Measurements from ENCODE around the gene ME2.
"Not testable (repeated sequence)": the region's sequence is repeated elsewhere in the genome, so short reads cannot be mapped to it uniquely, and the experiment has no call there.

Gene ME2

DNA sequence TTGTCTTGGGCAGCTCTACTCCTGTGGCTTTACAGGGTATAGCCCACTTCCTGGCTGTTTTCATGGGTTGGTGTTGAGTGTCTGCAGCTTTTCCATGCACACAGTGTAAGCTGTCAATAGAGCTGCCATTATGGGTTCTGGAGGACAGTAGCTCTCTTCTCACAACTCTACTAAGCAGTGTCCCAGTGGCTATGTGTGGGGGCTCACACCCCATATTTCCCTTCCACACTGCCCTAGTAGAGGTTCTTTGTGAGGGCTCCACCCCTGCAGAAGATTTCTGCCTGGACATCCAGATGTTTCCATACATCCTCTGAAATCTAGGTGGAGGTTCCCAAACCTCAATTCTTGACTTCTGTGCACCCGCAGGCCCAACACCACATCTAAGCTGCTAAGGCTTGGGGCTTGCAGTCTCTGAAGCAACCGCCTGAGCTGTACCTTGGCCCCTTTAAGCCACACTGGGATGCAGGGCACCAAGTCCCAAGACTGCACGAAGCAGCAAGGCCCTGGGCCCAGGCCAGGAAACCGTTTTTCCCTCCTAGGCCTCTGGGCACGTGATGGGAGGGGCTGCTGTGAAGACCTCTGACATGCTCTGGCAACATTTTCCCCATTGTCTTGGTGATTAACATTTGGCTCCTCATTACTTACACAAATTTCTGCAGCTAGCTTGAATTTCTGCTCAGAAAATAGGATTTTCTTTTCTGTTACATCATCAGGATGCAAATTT, 98.3 kb downstream of the ME2 start:
- no peak for DNase-seq

DNA sequence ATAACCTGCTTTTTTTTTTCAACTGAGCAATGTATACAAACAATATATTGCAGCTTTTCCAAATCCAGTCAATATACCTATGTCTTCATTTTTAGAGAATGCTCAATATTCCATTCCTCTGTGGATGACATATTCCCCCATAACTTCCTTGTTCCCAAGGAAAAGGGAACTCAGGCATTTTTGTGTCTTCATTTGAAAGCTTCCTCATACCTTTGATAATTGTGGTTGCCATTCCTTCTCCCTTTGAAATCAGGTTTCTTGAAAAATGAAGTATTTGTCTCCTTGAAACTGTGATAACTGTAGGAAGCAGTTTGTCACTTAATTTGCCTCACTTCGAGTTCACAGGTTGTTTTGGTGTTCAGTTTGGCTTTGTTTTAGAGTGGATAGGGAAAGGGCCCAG, 102.5 kb downstream of the ME2 start:
- no peak for DNase-seq

DNA sequence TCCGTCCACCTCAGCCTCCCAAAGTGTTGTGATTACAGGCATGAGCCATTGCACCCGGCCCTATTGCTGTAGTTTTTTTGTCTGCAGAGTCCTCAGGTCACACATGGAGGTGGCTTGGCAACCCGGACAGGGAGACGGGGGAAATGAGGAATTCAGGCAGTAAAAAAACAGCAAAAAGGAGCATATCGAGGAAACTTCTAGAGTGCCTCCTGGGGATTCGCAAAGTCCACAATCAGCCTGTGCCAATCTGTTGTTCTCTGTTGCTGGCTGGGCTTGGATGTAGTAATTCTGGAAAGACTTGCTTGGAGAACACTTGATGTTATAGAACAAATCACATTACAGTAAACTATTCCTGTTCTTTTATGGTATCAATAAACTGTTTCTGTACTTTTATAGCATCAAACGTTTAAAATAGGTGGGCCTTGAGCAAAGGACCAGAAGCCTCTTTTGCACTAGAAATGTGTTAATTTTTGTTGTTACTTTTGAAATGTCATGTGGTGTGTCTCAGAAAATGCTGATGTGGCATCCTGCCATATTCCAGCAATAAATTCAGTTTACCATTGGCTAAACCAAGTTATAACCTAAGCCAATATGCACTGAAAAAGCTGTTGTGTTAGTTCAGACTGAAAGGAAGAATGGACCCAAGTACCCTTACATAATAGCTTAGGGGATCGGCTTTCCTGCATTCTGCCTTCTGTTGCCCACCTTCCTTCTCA, 103.3 kb downstream of the ME2 start:
- no peak for DNase-seq

DNA sequence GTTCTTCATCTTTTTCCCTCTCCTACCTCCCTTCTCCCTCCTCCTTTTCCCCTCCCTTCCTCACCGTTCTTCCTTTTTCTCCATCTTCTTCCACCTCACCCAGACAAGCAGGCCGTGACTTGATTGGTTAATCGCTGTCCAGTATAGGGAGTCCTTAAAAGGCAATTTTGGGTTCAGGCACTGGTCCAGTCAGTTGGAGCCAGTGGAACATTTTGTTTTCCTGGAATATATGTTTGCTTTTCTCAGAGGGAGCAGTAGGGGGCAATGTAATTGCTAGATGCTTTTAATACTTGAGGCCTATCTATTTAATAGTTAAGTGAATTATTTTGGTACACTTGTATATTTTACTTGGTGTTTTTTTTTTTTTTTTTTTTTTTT, 103.9 kb downstream of the ME2 start:
- no peak for DNase-seq

DNA sequence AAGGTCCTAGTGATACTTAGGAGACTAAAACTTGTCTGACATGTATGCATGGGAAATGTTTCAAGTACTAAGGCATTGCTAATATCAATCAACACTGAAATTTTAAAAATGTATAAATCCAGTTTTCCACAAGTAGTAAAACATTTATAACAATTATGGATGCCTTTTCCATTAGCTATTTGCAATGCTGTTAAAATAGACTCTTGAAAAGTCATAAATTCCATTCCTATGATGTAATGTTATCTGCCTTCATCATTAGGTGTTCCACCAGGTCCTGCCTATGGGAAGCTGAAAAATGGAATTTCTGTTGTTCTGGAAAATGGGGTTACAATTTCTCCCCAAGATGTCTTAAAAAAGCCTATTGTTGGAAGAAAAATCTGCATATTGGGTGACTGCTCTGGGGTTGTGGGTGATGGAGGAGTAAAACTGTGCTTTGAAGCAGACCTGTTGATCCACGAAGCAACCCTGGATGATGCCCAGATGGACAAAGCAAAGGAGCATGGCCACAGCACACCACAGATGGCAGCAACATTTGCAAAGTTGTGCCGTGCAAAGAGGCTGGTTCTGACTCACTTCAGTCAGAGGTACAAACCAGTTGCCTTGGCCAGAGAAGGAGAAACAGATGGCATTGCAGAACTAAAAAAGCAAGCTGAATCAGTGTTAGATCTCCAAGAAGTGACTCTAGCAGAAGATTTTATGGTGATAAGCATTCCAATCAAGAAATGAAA, 107.6 kb downstream of the ME2 start:
- DNase-seq: peak in 1 of 14 donors; percentile 80

DNA sequence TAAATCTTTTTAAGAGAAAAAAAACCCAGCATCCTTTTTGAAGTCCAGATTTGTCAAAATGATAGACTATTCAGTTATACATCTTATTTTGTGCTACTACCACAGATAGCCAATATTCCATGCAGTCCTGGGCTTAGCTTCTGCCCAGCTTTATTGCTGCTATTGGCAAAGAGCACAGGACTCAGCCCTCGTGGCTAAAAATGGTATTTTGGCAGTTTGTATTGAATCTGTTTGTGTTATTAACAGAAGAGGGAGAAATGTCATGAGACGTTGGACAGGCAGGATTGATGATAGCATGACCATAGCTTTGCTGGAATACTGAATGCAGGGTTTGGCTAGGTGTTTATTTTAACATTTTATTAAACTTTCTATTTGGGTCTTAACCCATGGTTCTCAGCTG, 108.3 kb downstream of the ME2 start:
- DNase-seq: peak in 1 of 14 donors; percentile 47

DNA sequence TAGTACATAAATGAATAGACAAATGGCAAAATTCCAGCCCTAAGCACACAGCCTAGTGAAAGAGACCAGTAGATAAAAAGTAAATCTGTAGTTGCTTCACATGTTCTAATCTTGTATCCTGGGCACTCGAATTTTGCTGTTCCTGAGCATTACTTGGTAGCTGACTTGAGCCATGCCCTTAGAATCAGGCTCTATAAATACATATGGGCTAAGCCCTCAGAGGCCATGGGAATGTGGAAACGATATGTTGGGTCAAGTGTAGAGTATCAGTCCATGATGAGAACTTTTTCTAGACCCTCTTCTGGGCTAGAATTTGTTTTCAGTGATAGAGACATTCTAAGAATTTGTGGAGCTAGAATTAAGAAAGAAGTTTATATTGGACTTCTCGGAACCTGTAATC, 110.8 kb downstream of the ME2 start:
- no peak for DNase-seq

DNA sequence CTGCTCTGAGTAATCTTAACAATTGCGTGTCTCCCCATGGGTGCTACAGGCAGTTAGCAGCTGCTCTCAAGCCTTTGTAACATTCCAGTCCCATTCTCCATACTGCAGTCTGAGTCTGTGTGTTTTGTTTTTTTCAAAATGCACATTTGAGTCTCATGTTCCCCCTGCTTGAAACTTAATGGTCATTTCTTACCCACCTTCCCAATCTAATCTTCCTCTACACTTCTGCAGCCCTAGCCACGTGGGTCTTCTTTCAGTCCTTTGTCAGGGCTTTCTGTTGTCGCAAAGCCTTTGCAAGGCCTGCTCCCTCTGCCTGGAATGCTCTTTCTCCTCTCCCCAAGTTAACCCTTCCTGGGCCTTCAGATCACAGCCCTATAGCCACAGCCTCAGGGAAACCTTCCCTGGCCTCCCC, 113.4 kb downstream of the ME2 start:
- DNase-seq: no peak

DNA sequence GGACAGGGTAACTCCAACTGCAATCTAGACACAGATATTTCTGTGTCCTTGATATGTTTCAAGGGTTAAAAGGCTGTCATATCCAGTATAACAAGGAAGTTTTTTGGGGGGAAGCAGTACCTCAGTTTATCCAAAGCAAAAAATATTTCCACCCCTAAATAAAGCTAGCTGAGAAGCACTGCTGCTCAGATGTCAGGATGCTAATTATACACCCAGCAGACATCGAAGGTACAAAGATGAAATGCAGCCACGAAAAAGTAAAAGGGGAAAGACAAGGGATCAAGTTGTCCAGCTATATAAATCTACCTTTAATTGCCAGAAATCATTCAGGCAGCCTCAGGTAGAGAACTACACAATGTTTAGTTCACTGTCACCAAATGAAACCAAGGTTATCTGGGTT, 115.1 kb downstream of the ME2 start:
- no peak for DNase-seq

DNA sequence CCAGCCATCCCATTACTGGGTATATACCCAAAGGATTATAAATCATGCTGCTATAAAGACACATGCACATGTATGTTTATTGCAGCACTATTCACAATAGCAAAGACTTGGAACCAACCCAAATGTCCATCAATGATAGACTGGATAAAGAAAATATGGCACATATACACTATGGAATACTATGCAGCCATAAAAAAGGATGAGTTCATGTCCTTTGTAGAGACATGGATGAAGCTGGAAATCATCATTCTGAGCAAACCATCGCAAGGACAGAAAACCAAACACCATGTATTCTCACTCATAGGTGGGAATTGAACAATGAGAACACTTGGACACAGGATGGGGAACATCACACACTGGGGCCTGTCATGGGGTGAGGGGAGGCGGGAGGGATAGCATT, 124.3 kb downstream of the ME2 start:
- not testable (repeated sequence) for DNase-seq
